ENCODE data around the gene CACNA2D4. TPM values are rescaled to one million over a fixed set of nuclear protein-coding genes. Genes with fewer than 3 reads are reported as not detected.
"Not testable (repeated sequence)": the region's sequence is repeated elsewhere in the genome, so short reads cannot be mapped to it uniquely, and the experiment has no call there.

The CACNA2D4 gene
- total RNA-seq, 4 donors from 2014 or later = 1.4 to 3.3 (median 3.0) TPM

GRCh38 chr12:1947081-1947480 is 28.6 kb upstream of the CACNA2D4 start:
- Histone ChIP-seq H3K9me3 (no peaks in the 10 kb centered on the region), H3K4me3 (no peak overlapping the region), H3K27ac (no peak overlapping the region), H3K36me3 (peaks cover 7 to 73% of the 10 kb centered on the region in 2 donors), H3K4me1 (peaks cover 3 to 37% (median 11%) of the 10 kb centered on the region in 3 donors), H3K27me3 (no peaks in the 10 kb centered on the region)
- ATAC-seq = no peak
- WGBS, 2 donors (ENCODE audit: low coverage in 1 of 2) = 8 to 13% methylated on average over 1 of the region's 1 CpG
- TF ChIP-seq EP300 (IDR thresholded peaks at IDR 0.05) (no peak), POLR2A (IDR thresholded peaks at IDR 0.05) (no peak), CTCF (IDR thresholded peaks at IDR 0.05) (no peak), POLR2AphosphoS5 (IDR thresholded peaks at IDR 0.05) (no peak)

GRCh38 chr12:1946296-1946695 is 27.8 kb upstream of the CACNA2D4 start:
- no peaks in the 10 kb centered on the region for H3K9me3 ChIP-seq
- TF ChIP-seq EP300 (IDR thresholded peaks at IDR 0.05) = no peak
- no peak for TF ChIP-seq POLR2AphosphoS5 (IDR thresholded peaks at IDR 0.05)
- no peak overlapping the region for H3K4me3 ChIP-seq
- peaks cover 3 to 35% (median 11%) of the 10 kb centered on the region in 3 donors for H3K4me1 ChIP-seq
- 83 to 100% methylated on average over 1 to 2 of the region's 3 CpGs for WGBS, 2 donors (ENCODE audit: low coverage in 1 of 2)
- H3K27ac ChIP-seq = no peak overlapping the region
- H3K27me3 ChIP-seq = no peaks in the 10 kb centered on the region
- peaks cover 7 to 71% of the 10 kb centered on the region in 2 donors for H3K36me3 ChIP-seq
- no peak for ATAC-seq

GRCh38 chr12:1945502-1945901 is 27.1 kb upstream of the CACNA2D4 start:
- H3K4me3 ChIP-seq, H3K27ac ChIP-seq, ATAC-seq, H3K27me3 ChIP-seq, H3K9me3 ChIP-seq: not testable (repeated sequence)
- H3K36me3 ChIP-seq = peaks cover 7 to 71% of the 10 kb centered on the region in 2 donors
- peaks cover 2 to 29% (median 9%) of the 10 kb centered on the region in 3 donors for H3K4me1 ChIP-seq
- WGBS, 2 donors (ENCODE audit: low coverage in 1 of 2) = 86 to 90% methylated on average over 2 to 5 of the region's 5 CpGs

GRCh38 chr12:1939801-1940607 is 21.6 kb upstream of the CACNA2D4 start:
- peak; percentile 91 for ATAC-seq
- Histone ChIP-seq H3K27me3 (no peaks in the 10 kb centered on the region), H3K4me1 (peaks cover 5 to 56% (median 5%) of the 10 kb centered on the region in 3 donors), H3K4me3 (peak overlapping the region in 1 of 2 donors; percentile 12), H3K27ac (peak overlapping the region; percentile 64 to 74 (median 71)), H3K9me3 (no peaks in the 10 kb centered on the region), H3K36me3 (peaks cover 0 to 43% of the 10 kb centered on the region in 2 donors)
- TF ChIP-seq POLR2A (IDR thresholded peaks at IDR 0.05) (no peak), POLR2AphosphoS5 (IDR thresholded peaks at IDR 0.05) (peak; percentile 54), CTCF (IDR thresholded peaks at IDR 0.05) (peak in 3 of 4 experiments; percentile 95 to 97 (median 97)), EP300 (IDR thresholded peaks at IDR 0.05) (no peak)
- 25 to 38% methylated on average over 11 to 12 of the region's 16 CpGs for WGBS, 2 donors (ENCODE audit: low coverage in 1 of 2)

GRCh38 chr12:1939331-1939730 is 20.9 kb upstream of the CACNA2D4 start:
- H3K36me3 ChIP-seq = peaks cover 0 to 37% of the 10 kb centered on the region in 2 donors
- no peak for TF ChIP-seq POLR2A (IDR thresholded peaks at IDR 0.05)
- no peak for TF ChIP-seq CTCF (IDR thresholded peaks at IDR 0.05)
- TF ChIP-seq POLR2AphosphoS5 (IDR thresholded peaks at IDR 0.05) = no peak
- no peak for TF ChIP-seq EP300 (IDR thresholded peaks at IDR 0.05)
- H3K27me3 ChIP-seq = no peaks in the 10 kb centered on the region
- H3K27ac ChIP-seq = peak overlapping the region; percentile 64 to 74 (median 71)
- H3K4me1 ChIP-seq = peaks cover 5 to 59% (median 5%) of the 10 kb centered on the region in 3 donors
- no peak overlapping the region for H3K4me3 ChIP-seq
- H3K9me3 ChIP-seq = no peaks in the 10 kb centered on the region
- ATAC-seq = no peak
- whole genome bisulfite sequencing, 2 donors (ENCODE audit: low coverage in 1 of 2) = 52 to 53% methylated on average over 6 of the region's 10 CpGs

All from gastroesophageal sphincter (tissue), 4 donors.